ENCODE data around the gene NGLY1. TPM values are rescaled to one million over a fixed set of nuclear protein-coding genes. Genes with fewer than 3 reads are reported as not detected.

Gene NGLY1, protein sequence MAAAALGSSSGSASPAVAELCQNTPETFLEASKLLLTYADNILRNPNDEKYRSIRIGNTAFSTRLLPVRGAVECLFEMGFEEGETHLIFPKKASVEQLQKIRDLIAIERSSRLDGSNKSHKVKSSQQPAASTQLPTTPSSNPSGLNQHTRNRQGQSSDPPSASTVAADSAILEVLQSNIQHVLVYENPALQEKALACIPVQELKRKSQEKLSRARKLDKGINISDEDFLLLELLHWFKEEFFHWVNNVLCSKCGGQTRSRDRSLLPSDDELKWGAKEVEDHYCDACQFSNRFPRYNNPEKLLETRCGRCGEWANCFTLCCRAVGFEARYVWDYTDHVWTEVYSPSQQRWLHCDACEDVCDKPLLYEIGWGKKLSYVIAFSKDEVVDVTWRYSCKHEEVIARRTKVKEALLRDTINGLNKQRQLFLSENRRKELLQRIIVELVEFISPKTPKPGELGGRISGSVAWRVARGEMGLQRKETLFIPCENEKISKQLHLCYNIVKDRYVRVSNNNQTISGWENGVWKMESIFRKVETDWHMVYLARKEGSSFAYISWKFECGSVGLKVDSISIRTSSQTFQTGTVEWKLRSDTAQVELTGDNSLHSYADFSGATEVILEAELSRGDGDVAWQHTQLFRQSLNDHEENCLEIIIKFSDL
- total RNA-seq (2014; rRNA removed) = 47.7 and 49.4 TPM in 2 replicates
- Bru-seq, nascent RNA = percentile 86 among the genes with signal in this experiment
- percentile 75 among the genes with signal in this experiment for BruChase-seq, experiment 1, labeled RNA remaining after a 6-hour chase
- BruChase-seq, experiment 2, labeled RNA remaining after a 2-hour chase = percentile 81 among the genes with signal in this experiment
- long read RNA-seq, transcript NGLY1-202 (12 exons, 2,473 nt) = major isoform, 95 of 214 reads
- long read RNA-seq, transcript NGLY1-204 (11 exons, 2,024 nt) = minor isoform, 48 of 214 reads
- long read RNA-seq, partial matches to known transcripts = 9 of 214 reads
- long read RNA-seq, other reads (novel, unspliced or antisense) = 60 of 214 reads

DNA sequence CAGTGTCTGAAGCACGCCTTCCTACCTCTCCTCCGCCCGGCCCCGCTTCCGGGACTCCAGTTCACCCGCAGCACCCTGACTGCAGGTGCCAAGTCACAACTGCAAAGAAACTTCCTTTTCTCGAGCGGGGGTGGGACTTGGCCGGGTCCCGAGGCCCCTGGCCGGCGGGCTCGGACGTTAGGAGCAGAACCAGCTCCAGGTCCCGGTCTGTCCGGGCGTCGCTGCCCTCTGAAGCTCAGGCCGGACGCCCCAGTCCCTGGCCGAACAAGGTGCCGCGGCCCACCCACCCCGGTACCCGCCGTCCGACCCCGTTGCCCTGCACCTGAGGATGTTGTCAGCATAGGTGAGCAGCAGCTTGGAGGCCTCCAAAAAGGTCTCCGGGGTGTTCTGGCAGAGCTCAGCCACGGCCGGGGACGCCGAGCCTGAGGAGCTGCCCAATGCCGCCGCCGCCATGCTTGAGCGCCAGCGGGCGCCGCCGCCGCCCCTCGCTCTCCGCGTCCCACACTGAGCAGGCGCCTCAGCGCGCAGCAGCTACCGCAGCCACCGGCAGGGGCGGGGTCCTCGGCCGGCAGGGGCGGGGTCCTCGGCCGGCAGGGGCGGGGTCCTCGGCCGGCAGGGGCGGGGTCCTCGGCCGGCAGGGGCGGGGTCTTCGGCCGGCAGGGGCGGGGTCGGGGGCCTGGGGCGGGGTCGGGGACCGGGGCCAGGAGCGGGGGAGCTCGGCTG is at the start of gene NGLY1:
Gene NGLY1 (minus strand): TSS at position 506 of the 723 bp plus-strand sequence. CDS start 53 bp downstream, at position 453.
- Histone ChIP-seq H3K79me2 (ENCODE audit: low read length) (peaks cover 42% of the 10 kb centered on the region), H3K4me2 (ENCODE audit: low read length) (peak within 1 kb of the TSS; percentile 94), H3K9me3 (ENCODE audit: low read length) (no peaks in the 10 kb centered on the region), H2AFZ (ENCODE audit: low read length) (peak within 1 kb of the TSS; percentile 98), H3K36me3 (ENCODE audit: low read depth, low read length) (peaks cover 5% of the 10 kb centered on the region; the same call in 1 of the 2 replicates), H3K27me3 (ENCODE audit: low read length) (no peaks in the 10 kb centered on the region), H3F3A (ENCODE audit: low read length, unreplicated experiment) (no peaks in the 10 kb centered on the region), H3K9ac (ENCODE audit: low read length) (peak within 1 kb of the TSS; percentile 83), H3K27ac (ENCODE audit: low read length) (peak within 1 kb of the TSS; percentile 40), H3K9me2 (replicated peaks; ENCODE audit: low read length) (no peaks in the 10 kb centered on the region), H3K4me1 (ENCODE audit: insufficient read depth, low read length) (peaks cover 31% of the 10 kb centered on the region), H3K4me3 (ENCODE audit: low read length) (peak within 1 kb of the TSS; percentile 87), H4K20me1 (ENCODE audit: low read length) (peaks cover 24% of the 10 kb centered on the region)
- intact Hi-C loops (cut with micrococcal nuclease) = loop anchor here (2.0 kb wide), 3 partner anchors 38 to 118 kb away; partner anchors contain the start of gene TOP2B
- peak; percentile 90 for ATAC-seq
- BruUV-seq (replicated peaks) = no TSS peak
- CTCF ChIA-PET = interaction anchor here (0.6 to 1.1 kb wide), 3 partner anchors 14 to 189 kb away, joined by 5 to 11 read pairs (median 6); no protein-coding TSS in a partner anchor
- POLR2A ChIA-PET (ENCODE audit: unreplicated experiment) = interaction anchor here (0.6 to 1.2 kb wide), 9 partner anchors 36 to 1305 kb away, joined by 3 to 11 read pairs (median 5); no protein-coding TSS in a partner anchor
- peak; percentile 83 for DNase-seq
- TF ChIP-seq, protein P1, sequence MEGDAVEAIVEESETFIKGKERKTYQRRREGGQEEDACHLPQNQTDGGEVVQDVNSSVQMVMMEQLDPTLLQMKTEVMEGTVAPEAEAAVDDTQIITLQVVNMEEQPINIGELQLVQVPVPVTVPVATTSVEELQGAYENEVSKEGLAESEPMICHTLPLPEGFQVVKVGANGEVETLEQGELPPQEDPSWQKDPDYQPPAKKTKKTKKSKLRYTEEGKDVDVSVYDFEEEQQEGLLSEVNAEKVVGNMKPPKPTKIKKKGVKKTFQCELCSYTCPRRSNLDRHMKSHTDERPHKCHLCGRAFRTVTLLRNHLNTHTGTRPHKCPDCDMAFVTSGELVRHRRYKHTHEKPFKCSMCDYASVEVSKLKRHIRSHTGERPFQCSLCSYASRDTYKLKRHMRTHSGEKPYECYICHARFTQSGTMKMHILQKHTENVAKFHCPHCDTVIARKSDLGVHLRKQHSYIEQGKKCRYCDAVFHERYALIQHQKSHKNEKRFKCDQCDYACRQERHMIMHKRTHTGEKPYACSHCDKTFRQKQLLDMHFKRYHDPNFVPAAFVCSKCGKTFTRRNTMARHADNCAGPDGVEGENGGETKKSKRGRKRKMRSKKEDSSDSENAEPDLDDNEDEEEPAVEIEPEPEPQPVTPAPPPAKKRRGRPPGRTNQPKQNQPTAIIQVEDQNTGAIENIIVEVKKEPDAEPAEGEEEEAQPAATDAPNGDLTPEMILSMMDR (conservative IDR thresholded peaks at IDR 0.05; ENCODE audit: low read depth, low read length) = no peak
- TF ChIP-seq EZH2 (IDR thresholded peaks at IDR 0.05; ENCODE audit: low read length, unreplicated experiment) = no peak
- no peak for TF ChIP-seq EZH2phosphoT487 (IDR thresholded peaks at IDR 0.05; ENCODE audit: borderline replicate concordance, low read length)

DNA sequence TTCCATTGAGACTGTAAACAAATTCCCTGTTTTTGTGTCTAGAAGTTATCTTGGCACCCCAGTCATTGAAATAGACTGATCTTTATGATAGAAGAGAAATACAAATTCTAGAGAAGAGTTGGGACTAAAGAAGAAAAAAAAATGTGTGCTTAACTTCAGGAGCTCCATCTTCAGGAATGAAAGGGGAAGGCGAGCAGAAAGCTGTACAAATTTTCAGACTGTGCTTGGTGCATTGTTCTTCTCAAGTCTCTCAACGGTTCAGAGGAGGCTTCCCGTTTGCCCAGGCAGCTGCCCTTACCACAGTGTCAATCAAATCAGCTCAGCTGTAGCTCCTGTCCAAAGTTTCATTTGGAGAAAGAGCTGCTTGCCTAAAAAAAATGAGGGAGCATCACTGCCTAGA is 48.3 kb upstream of the NGLY1 start:
- Histone ChIP-seq H3K4me3 (ENCODE audit: low read length) (no peak overlapping the region), H3K9me2 (replicated peaks; ENCODE audit: low read length) (no peaks in the 10 kb centered on the region), H4K20me1 (ENCODE audit: low read length) (no peaks in the 10 kb centered on the region), H3K4me2 (ENCODE audit: low read length) (no peak overlapping the region), H2AFZ (ENCODE audit: low read length) (no peak overlapping the region), H3K9me3 (ENCODE audit: low read length) (no peaks in the 10 kb centered on the region), H3K27me3 (ENCODE audit: low read length) (no peaks in the 10 kb centered on the region; the same call in 1 of the 2 replicates), H3K36me3 (ENCODE audit: low read depth, low read length) (no peaks in the 10 kb centered on the region), H3K79me2 (ENCODE audit: low read length) (no peaks in the 10 kb centered on the region), H3K9ac (ENCODE audit: low read length) (no peak overlapping the region), H3F3A (ENCODE audit: low read length, unreplicated experiment) (no peaks in the 10 kb centered on the region), H3K4me1 (ENCODE audit: insufficient read depth, low read length) (no peaks in the 10 kb centered on the region), H3K27ac (ENCODE audit: low read length) (no peak overlapping the region)
- ATAC-seq = peak; percentile 94
- POLR2A ChIA-PET (ENCODE audit: unreplicated experiment) = interaction anchor here (0.7 kb wide), 1 partner anchor 170 kb away, joined by 6 read pairs; no protein-coding TSS in a partner anchor
- CTCF ChIA-PET = interaction anchor here (1.0 to 1.5 kb wide), 3 partner anchors 23 to 184 kb away, joined by 3 to 7 read pairs (median 4); no protein-coding TSS in a partner anchor
- peak; percentile 46 for DNase-seq
- intact Hi-C loops (cut with micrococcal nuclease) = loop anchor here (1.0 to 5.0 kb wide), 3 partner anchors 39 to 183 kb away; partner anchors contain the start of gene OXSM
- BruUV-seq (replicated peaks) = no TSS peak
- no peak for TF ChIP-seq EZH2 (IDR thresholded peaks at IDR 0.05; ENCODE audit: low read length, unreplicated experiment)
- TF ChIP-seq, protein P1 (conservative IDR thresholded peaks at IDR 0.05; ENCODE audit: low read depth, low read length) = peak; percentile 53

Data from PC-3 (cell line).